SK-N-SH (cell line): ENCODE measurements around the gene EXOC1. TPM values are rescaled to one million over a fixed set of nuclear protein-coding genes. Genes with fewer than 3 reads are reported as not detected.

Experiments
- CTCF ChIA-PET: fragments of 300-600, 350-600 bp; formaldehyde crosslinking; extraction: SDS; loops from one replicate; lab custom pipeline; 2021; lab: Yijun Ruan, JAX
- POLR2A ChIA-PET: fragments of 350-600 bp; sonication (Branson Sonifier 250); formaldehyde crosslinking; extraction: SDS; loops from one replicate; lab custom pipeline; 2020; ENCODE audit warnings: antibody characterized with exemption, inconsistent platforms; lab: Yijun Ruan, JAX
- DNase-seq: peaks from one replicate; pipeline ENCODE4 v3.0.0; 2012
- H2AFZ ChIP-seq: fragments of 200-600 bp; sonication (generic); 2 replicates; pipeline ENCODE4 v1.8.1; 2016; ENCODE audit warnings: antibody characterized with exemption, mild to moderate bottlenecking, low read depth
- H3F3A ChIP-seq: fragments of 200-600 bp; sonication (generic); replicated peaks from 2 replicates; pipeline ENCODE3; 2016; ENCODE audit warnings: antibody characterized with exemption, mild to moderate bottlenecking; ENCODE audit not compliant: insufficient read depth
- H3K27ac ChIP-seq, 2 experiments: fragments of 200-500 bp in 1 of 2; fragments of 200-600 bp in 1 of 2; sonication (Bioruptor generic) in 1 of 2; sonication (generic), shearing (Covaris generic) in 1 of 2; 2 replicates each; pipeline versions ENCODE4 v1.5.1 to v1.6.1; 2014 to 2016; ENCODE audit warnings: low read depth in 2 of 2, inconsistent platforms in 1 of 2, low read length in 1 of 2, mild to moderate bottlenecking in 1 of 2, mixed read lengths in 1 of 2
- H3K27me3 ChIP-seq: fragments of 200-600 bp; sonication (generic), shearing (Covaris generic); 2 replicates; pipeline ENCODE4 v1.6.1; 2016; ENCODE audit warnings: mixed run types; ENCODE audit not compliant: insufficient read depth
- H3K36me3 ChIP-seq, 2 experiments: fragments of 200-500 bp in 1 of 2; fragments of 200-600 bp in 1 of 2; sonication (Bioruptor generic) in 1 of 2; sonication (generic) in 1 of 2; replicated peaks in 1 of 2; 2 replicates each; pipeline versions ENCODE3 to v1.5.1; 2014 to 2016; ENCODE audit warnings: low read length in 1 of 2, mild to moderate bottlenecking in 1 of 2; ENCODE audit not compliant: insufficient read depth in 2 of 2, control insufficient read depth in 1 of 2
- H3K4me1 ChIP-seq, 2 experiments: fragments of 200-500 bp in 1 of 2; fragments of 200-600 bp in 1 of 2; sonication (Bioruptor generic) in 1 of 2; sonication (generic), shearing (Covaris generic) in 1 of 2; 2 replicates each; pipeline versions ENCODE4 v1.5.1 to v1.6.1; 2014 to 2016; ENCODE audit warnings: low read depth in 1 of 2, low read length in 1 of 2, mixed run types in 1 of 2; ENCODE audit not compliant: insufficient read depth in 2 of 2, control insufficient read depth in 1 of 2
- H3K4me2 ChIP-seq: fragments of 200-600 bp; sonication (generic), shearing (Covaris generic); 2 replicates; pipeline ENCODE4 v1.6.1; 2017; ENCODE audit warnings: mixed run types
- H3K4me3 ChIP-seq, 2 experiments: fragments of 200-500 bp in 1 of 2; fragments of 200-600 bp in 1 of 2; sonication (Bioruptor generic) in 1 of 2; sonication (generic), shearing (Covaris generic) in 1 of 2; 2 replicates each; pipeline versions ENCODE4 v1.5.1 to v1.8.1; 2014 to 2016; ENCODE audit warnings: low read depth in 2 of 2, inconsistent platforms in 1 of 2, low read length in 1 of 2, mild to moderate bottlenecking in 1 of 2, mixed read lengths in 1 of 2, moderate library complexity in 1 of 2
- H3K79me2 ChIP-seq: fragments of 200-600 bp; sonication (generic); 2 replicates; pipeline ENCODE4 v1.8.1; 2017; ENCODE audit warnings: mild to moderate bottlenecking; ENCODE audit not compliant: insufficient read depth
- H3K9ac ChIP-seq: fragments of 200-600 bp; sonication (generic); 2 replicates; pipeline ENCODE4 v1.6.1; 2017; ENCODE audit warnings: mixed run types
- H3K9me2 ChIP-seq: fragments of 200-600 bp; sonication (generic); 2 replicates; pipeline ENCODE4 v1.6.1; 2017; ENCODE audit warnings: mixed run types
- H3K9me3 ChIP-seq: fragments of 200-600 bp; sonication (generic); 2 replicates; pipeline ENCODE4 v1.6.1; 2017; ENCODE audit warnings: mixed run types, mild to moderate bottlenecking, moderate library complexity
- H4K20me1 ChIP-seq: fragments of 200-600 bp; sonication (generic); 2 replicates; pipeline ENCODE4 v1.6.1; 2017; ENCODE audit warnings: mild to moderate bottlenecking, mixed run types; ENCODE audit not compliant: insufficient read depth
- CHD2 ChIP-seq: fragments of 150-350 bp; IDR thresholded peaks from 2 replicates; pipeline ENCODE4 v1.6.1; 2018; ENCODE audit warnings: low read length; ENCODE audit not compliant: partially characterized antibody
- ELF1 ChIP-seq: IDR thresholded peaks from 2 replicates; pipeline ENCODE4 v1.4.0; 2012
- EP300 ChIP-seq, 2 experiments: IDR thresholded peaks; 2 replicates each; pipeline versions ENCODE4 v1.4.0 to v1.6.1; 2012; ENCODE audit warnings: borderline replicate concordance in 1 of 2, low read depth in 1 of 2, low read length in 1 of 2
- GATA2 ChIP-seq: sonication (generic); formaldehyde crosslinking; IDR thresholded peaks from 2 replicates; pipeline ENCODE4 v1.5.0; 2020; ENCODE audit warnings: mild to moderate bottlenecking, missing genetic modification reagents
- JUND ChIP-seq: IDR thresholded peaks from 2 replicates; pipeline ENCODE4 v1.4.0; 2012
- MXI1 ChIP-seq: IDR thresholded peaks from 2 replicates; pipeline ENCODE4 v1.6.1; 2012; ENCODE audit warnings: mild to moderate bottlenecking, low read depth, low read length, improper control_type of control experiment
- NFIC ChIP-seq: IDR thresholded peaks from 2 replicates; pipeline ENCODE4 v1.4.0; 2012; ENCODE audit warnings: borderline replicate concordance
- NRF1 ChIP-seq: IDR thresholded peaks from 2 replicates; pipeline ENCODE4 v1.6.1; 2012; ENCODE audit warnings: low read depth, mild to moderate bottlenecking, low read length
- RAD21 ChIP-seq: IDR thresholded peaks from 2 replicates; pipeline ENCODE4 v1.6.1; 2012; ENCODE audit warnings: mild to moderate bottlenecking, low read length
- RCOR1 ChIP-seq: fragments of 150-350 bp; IDR thresholded peaks from 2 replicates; pipeline ENCODE4 v1.6.1; 2017; ENCODE audit warnings: antibody characterized with exemption, low read length
- RFX5 ChIP-seq: IDR thresholded peaks from 2 replicates; pipeline ENCODE4 v1.6.1; 2012; ENCODE audit warnings: mild to moderate bottlenecking, improper control_type of control experiment, low read length
- SMC3 ChIP-seq: IDR thresholded peaks from 2 replicates; pipeline ENCODE4 v1.6.1; 2012; ENCODE audit warnings: low read depth, low read length, improper control_type of control experiment
- TEAD4 ChIP-seq: IDR thresholded peaks from 2 replicates; pipeline ENCODE4 v1.4.0; 2012; ENCODE audit warnings: mild to moderate bottlenecking, borderline replicate concordance; ENCODE audit not compliant: insufficient read depth
- WGBS: methylation state at CpG from one replicate; pipeline ENCODE4 v1.1.6; 2017; ENCODE audit warnings: low lambda C conversion rate; 5-methylcytosine and 5-hydroxymethylcytosine counted together
- polyA plus RNA-seq, 3 experiments: library from polyadenylated mRNA; depleted of rRNA; stranded (reverse); fragments of >200 nt; gene quantifications; 2 replicates each; pipeline ENCODE4 v1.2.3, GENCODE V29; 2012
- TF ChIP-seq, protein P1 (sequence below): IDR thresholded peaks from 2 replicates; pipeline ENCODE4 v1.4.0; 2012; ENCODE audit warnings: low read depth, borderline replicate concordance

The EXOC1 gene
- polyA plus RNA-seq, 1 of the 3 experiments (the other 2 are of a cell fraction), result 13.5 TPM

DNA sequence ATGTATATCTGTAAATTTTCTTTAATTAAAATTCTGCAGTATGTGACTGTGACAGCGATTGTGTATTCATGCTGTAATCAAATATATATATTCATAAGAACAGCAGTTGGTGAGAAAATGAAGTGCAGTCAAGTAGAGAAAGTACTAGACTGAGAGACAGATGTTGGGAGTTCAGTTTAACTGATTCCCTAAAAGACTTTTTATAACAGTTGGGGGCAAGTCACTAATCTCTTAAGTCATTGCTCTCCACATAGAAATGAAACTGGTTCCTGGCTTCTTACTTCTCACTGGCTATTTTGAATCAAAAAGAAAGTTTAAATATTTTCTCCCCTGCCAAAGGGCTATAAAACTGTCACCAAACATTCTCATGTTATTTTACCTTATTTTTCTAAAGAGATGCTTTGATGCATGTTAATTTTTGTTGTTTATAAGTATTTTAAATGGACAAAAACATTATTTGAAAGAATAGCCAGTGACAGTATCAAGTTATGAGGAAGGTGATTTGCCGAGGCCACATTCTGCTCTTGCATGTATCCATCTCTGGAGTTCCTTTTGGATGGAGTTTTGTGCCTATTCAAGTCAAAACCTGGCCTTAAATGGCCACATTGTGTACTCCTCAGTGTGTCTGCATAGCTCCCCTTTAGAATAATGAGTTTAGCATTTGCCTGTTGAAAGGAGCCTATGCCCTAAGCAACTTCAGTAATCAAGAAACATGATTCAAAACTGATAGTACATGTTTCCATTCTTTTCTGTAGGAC lies 30.8 kb downstream of the EXOC1 start:
- H3K27ac ChIP-seq, result peak overlapping the region in 1 of 2 experiments; percentile 72; a peak in 2 of 4 replicates
- POLR2A ChIA-PET, result no interaction called here
- TF ChIP-seq SMC3 (no peak), TEAD4 (no peak), JUND (no peak), NFIC (no peak), EP300 (IDR thresholded peaks at IDR 0.05; ENCODE audit: borderline replicate concordance in 1 of 2, low read depth in 1 of 2, low read length in 1 of 2) (no peak), MXI1 (no peak), CHD2 (no peak), NRF1 (no peak), RAD21 (no peak), RCOR1 (no peak), ELF1 (no peak)
- TF ChIP-seq, protein P1, sequence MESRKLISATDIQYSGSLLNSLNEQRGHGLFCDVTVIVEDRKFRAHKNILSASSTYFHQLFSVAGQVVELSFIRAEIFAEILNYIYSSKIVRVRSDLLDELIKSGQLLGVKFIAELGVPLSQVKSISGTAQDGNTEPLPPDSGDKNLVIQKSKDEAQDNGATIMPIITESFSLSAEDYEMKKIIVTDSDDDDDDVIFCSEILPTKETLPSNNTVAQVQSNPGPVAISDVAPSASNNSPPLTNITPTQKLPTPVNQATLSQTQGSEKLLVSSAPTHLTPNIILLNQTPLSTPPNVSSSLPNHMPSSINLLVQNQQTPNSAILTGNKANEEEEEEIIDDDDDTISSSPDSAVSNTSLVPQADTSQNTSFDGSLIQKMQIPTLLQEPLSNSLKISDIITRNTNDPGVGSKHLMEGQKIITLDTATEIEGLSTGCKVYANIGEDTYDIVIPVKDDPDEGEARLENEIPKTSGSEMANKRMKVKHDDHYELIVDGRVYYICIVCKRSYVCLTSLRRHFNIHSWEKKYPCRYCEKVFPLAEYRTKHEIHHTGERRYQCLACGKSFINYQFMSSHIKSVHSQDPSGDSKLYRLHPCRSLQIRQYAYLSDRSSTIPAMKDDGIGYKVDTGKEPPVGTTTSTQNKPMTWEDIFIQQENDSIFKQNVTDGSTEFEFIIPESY, result no peak
- TF ChIP-seq, all 33 proteins: peak for 0
- no peak for DNase-seq
- Histone ChIP-seq H3K27me3 (no peaks in the 10 kb centered on the region), H3K4me2 (no peak overlapping the region), H3K9ac (no peak overlapping the region), H3K9me2 (no peaks in the 10 kb centered on the region), H3K36me3 (peaks cover 64 to 76% of the 10 kb centered on the region in 2 experiments), H3K4me3 (no peak overlapping the region), H2AFZ (no peak overlapping the region), H3K79me2 (no peaks in the 10 kb centered on the region), H3K9me3 (no peaks in the 10 kb centered on the region), H4K20me1 (no peaks in the 10 kb centered on the region), H3K4me1 (peaks cover 0 to 5% of the 10 kb centered on the region in 2 experiments; a peak in 2 of 4 replicates), H3F3A (no peaks in the 10 kb centered on the region)
- 95% methylated on average over 2 of the region's 2 CpGs for WGBS
- CTCF ChIA-PET, result interaction anchor here (1.0 kb wide), 1 partner anchor 539 kb away, joined by 3 read pairs; the partner anchor contains the start of gene SRD5A3

DNA sequence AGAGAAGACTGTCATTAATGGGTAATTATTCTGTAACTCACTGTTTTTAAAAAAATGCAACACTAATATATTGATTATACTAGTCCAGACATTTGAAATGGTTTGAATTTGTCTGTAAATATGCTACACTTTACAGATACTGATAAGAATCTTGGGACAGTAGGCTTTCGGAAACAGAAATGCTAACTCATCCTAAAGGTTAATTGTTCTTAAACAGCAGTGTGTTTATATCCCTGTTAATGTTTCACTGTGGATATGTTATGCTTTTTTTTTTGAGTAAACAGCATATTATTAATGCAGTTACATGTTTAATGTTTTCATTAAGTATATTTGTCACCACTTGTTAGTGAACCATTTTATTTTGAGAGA lies 31.4 kb downstream of the EXOC1 start:
- Histone ChIP-seq H2AFZ (no peak overlapping the region), H4K20me1 (no peaks in the 10 kb centered on the region), H3K9ac (no peak overlapping the region), H3K4me3 (no peak overlapping the region), H3F3A (no peaks in the 10 kb centered on the region), H3K4me2 (no peak overlapping the region)
- CTCF ChIA-PET, result no interaction called here
- no peak for DNase-seq
- TF ChIP-seq GATA2 (CRISPR knock-in tag) (peak; percentile 27; the same call in 1 of the 2 replicates), CHD2 (no peak), NRF1 (no peak), RFX5 (no peak)
- TF ChIP-seq, all 33 proteins: peak for 1
- no peaks in the 10 kb centered on the region for H3K9me2 ChIP-seq
- peaks cover 64 to 76% of the 10 kb centered on the region in 2 experiments for H3K36me3 ChIP-seq
- no peaks in the 10 kb centered on the region for H3K27me3 ChIP-seq
- H3K27ac ChIP-seq, result peak overlapping the region in 1 of 2 experiments; percentile 72; a peak in 2 of 4 replicates
- peaks cover 0 to 4% of the 10 kb centered on the region in 2 experiments; a peak in 1 of 4 replicates for H3K4me1 ChIP-seq
- no peaks in the 10 kb centered on the region for H3K79me2 ChIP-seq
- WGBS, result 75% methylated on average over 1 of the region's 1 CpG
- H3K9me3 ChIP-seq, result no peaks in the 10 kb centered on the region
- POLR2A ChIA-PET, result no interaction called here
